Measurements from ENCODE around the gene CNTNAP2.
A peak's percentile ranks its signal among the peaks of the same experiment; 100 is the strongest.

CNTNAP2 gene

DNA sequence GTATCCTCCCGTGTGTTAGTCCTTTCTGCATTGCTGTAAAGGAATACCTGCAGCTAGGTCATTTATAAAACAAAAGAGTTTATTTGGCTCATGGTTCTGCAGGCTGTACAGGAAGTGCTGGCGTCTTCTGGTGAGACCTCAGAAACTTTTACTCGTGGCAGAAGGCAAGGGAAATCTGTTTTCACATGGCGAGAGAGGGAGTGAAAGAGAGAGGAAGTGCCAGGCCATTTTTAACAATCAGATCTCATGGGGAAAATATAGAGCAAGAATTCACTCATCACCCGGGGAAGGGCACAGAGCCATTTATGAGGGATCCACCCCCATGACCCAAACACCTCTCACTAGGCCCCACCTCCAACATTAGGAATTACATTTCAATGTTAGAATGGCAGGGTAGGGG, 952.2 kb downstream of the CNTNAP2 start:
- no peak for DNase-seq (ENCODE audit: low read depth)
- TF ChIP-seq, protein P1, sequence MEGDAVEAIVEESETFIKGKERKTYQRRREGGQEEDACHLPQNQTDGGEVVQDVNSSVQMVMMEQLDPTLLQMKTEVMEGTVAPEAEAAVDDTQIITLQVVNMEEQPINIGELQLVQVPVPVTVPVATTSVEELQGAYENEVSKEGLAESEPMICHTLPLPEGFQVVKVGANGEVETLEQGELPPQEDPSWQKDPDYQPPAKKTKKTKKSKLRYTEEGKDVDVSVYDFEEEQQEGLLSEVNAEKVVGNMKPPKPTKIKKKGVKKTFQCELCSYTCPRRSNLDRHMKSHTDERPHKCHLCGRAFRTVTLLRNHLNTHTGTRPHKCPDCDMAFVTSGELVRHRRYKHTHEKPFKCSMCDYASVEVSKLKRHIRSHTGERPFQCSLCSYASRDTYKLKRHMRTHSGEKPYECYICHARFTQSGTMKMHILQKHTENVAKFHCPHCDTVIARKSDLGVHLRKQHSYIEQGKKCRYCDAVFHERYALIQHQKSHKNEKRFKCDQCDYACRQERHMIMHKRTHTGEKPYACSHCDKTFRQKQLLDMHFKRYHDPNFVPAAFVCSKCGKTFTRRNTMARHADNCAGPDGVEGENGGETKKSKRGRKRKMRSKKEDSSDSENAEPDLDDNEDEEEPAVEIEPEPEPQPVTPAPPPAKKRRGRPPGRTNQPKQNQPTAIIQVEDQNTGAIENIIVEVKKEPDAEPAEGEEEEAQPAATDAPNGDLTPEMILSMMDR (IDR thresholded peaks at IDR 0.05; ENCODE audit: control insufficient read depth, extremely low read depth, insufficient read depth): no peak
- no peak overlapping the region for H3K4me3 ChIP-seq (ENCODE audit: low read depth, low read length)

DNA sequence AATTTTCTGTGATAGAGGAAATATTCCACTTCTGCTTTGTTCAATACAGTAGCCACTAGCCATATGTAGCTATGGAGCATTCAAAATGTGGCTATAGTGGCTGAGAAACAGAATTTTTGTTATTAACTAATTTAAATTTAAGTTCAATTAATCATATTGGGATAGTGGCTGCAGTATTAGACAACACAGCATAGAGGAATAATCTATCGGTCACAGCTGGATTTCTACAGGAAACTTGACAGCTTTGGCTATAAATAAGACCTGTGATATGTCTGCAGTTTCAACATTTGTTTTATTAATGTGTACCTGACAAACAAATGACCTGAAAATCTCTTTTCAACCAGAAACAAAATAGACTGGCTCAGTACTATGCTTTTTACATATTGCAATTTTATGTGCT, 953.2 kb downstream of the CNTNAP2 start:
- no peak for DNase-seq (ENCODE audit: low read depth)
- TF ChIP-seq, protein P1 (IDR thresholded peaks at IDR 0.05; ENCODE audit: control insufficient read depth, extremely low read depth, insufficient read depth): no peak
- H3K4me3 ChIP-seq (ENCODE audit: low read depth, low read length): no peak overlapping the region

DNA sequence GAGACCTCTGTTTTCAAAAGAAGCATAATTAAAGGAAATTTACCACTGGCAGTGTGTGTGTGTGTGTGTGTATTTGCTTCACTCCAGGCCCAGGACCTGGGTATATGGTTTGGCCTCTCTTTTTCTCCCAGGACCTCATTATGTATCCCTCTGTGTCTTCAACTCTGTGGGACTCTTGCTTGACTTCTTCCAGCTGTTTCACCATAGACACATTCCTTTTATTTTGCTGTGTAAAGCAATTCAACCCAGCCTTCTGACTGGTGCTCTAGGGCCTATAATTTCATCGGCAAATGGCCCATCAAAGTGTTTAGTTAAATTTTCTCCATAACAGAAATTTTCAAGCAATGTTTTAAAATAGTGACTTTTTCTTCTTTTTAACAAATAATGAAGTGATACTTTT, 954.3 kb downstream of the CNTNAP2 start:
- no peak overlapping the region for H3K4me3 ChIP-seq (ENCODE audit: low read depth, low read length)
- no peak for DNase-seq (ENCODE audit: low read depth)
- TF ChIP-seq, protein P1 (IDR thresholded peaks at IDR 0.05; ENCODE audit: control insufficient read depth, extremely low read depth, insufficient read depth): no peak

DNA sequence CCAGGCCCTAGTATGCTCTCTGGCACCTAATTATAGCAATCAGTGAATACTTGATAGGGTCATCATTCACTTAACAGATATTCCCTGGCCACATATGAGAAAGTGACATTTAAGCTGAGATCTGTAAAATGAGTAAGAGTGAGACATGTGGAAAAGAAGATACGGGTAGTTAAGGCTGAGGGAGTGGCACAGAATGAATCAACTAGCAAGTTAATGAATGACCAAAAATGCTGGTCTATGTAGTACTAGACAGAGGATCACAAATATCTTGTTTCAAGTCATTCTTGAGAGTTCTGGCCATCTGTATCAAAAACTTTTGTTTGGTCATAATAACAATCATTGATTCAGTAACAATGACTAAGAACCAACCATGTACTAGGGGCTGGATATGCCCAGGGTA, 954.9 kb downstream of the CNTNAP2 start:
- TF ChIP-seq, protein P1 (IDR thresholded peaks at IDR 0.05; ENCODE audit: control insufficient read depth, extremely low read depth, insufficient read depth): no peak
- DNase-seq (ENCODE audit: low read depth): no peak
- no peak overlapping the region for H3K4me3 ChIP-seq (ENCODE audit: low read depth, low read length)

DNA sequence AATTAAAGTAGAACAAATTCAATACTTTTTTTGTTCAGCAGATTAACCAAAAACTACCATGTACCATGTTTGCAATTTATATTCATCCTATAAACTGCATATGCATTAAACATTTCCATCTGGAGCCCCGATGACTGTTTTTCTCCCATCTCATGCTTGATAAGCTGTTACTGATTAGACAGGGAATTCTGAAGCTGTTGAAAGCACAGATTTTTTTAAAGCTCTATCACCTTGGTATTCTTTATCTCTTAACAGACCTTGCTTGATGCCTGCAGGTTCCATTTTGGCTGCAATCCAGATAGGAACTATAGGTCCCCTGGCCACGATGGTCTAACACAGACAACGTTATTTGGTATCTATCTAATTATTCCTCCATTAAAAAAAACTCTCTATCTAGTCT, 961.7 kb downstream of the CNTNAP2 start:
- DNase-seq (ENCODE audit: low read depth): no peak
- TF ChIP-seq, protein P1 (IDR thresholded peaks at IDR 0.05; ENCODE audit: control insufficient read depth, extremely low read depth, insufficient read depth): no peak
- no peak overlapping the region for H3K4me3 ChIP-seq (ENCODE audit: low read depth, low read length)

DNA sequence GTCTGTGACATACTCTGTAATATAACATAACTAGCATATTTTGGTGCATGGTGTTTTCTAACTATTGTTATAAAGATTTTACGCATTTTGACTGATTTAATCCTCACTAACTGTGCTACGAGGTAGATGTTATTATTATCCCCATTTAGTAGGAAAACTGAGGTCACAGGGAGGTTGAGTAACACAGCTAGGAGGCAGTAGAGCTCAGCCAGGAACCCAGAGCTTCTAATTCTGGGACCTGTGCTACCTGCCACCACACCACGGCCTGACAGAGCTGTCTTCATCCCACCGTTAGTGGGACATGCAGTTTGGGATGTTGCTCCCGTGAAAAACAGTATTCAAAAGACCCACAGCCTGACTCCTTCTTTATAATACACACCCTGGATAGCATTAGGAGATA, 962.5 kb downstream of the CNTNAP2 start:
- H3K4me3 ChIP-seq (ENCODE audit: low read depth, low read length): no peak overlapping the region
- TF ChIP-seq, protein P1 (IDR thresholded peaks at IDR 0.05; ENCODE audit: control insufficient read depth, extremely low read depth, insufficient read depth): 0 out of 2 replicates have a peak, but pooled peaks have one; percentile 19
- no peak for DNase-seq (ENCODE audit: low read depth)

DNA sequence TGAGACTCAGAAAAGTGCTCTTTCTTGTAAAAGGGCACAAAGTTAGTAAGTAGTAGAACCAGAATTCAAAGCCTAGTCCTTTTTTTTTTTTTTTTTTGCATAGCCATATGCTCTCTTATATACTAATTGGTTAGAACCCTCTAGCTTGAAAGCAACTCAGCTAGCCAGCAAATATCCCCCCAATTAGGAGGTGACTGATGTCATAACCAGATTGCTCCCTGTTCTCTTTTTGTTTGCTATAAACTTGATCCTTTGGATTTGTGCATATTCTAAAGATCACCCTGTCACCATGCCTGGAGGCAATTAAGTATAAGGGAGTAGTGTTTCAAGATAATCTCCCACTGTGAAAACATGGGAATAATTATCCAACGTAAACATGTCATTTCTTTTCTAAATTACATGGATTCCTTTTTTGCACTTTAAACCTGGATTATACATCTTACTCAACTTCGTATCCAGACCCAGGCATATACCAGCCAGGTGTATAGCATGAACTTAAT, 963.4 kb downstream of the CNTNAP2 start:
- TF ChIP-seq, protein P1 (IDR thresholded peaks at IDR 0.05; ENCODE audit: control insufficient read depth, extremely low read depth, insufficient read depth): no peak
- no peak overlapping the region for H3K4me3 ChIP-seq (ENCODE audit: low read depth, low read length)
- no peak for DNase-seq (ENCODE audit: low read depth)
